Measurements from ENCODE around the gene BST2. TPM values are rescaled to one million over a fixed set of nuclear protein-coding genes. Genes with fewer than 3 reads are reported as not detected.

The BST2 gene
- total and polyA plus RNA-seq, 8 donors = 3.9 to 34.6 (median 16.5) TPM

GRCh38 chr19:17411801-17412200 is 6.4 kb upstream of the BST2 start:
- TF ChIP-seq CTCF (IDR thresholded peaks at IDR 0.05) = no peak
- intact Hi-C loops (cut with DNase I) = no loop called here
- DNase-seq (no peak), ATAC-seq (no peak), FAIRE-seq (no peak)
- no peaks in the 10 kb centered on the region for H3K36me3 ChIP-seq
- no peak overlapping the region for H3K4me3 ChIP-seq
- no peaks in the 10 kb centered on the region for H3K4me1 ChIP-seq
- no peaks in the 10 kb centered on the region for H3K27me3 ChIP-seq
- H3K27ac ChIP-seq = no peak overlapping the region
- 61 to 74% methylated on average over 11 of the region's 11 CpGs for WGBS, 2 donors
- no peaks in the 10 kb centered on the region for H3K9me3 ChIP-seq

- intact Hi-C loops (cut with DNase I) = no loop called here
- Histone ChIP-seq H3K9me3 (no peaks in the 10 kb centered on the region), H3K27me3 (no peaks in the 10 kb centered on the region), H3K4me3 (no peak overlapping the region), H3K27ac (no peak overlapping the region), H3K4me1 (no peaks in the 10 kb centered on the region), H3K36me3 (no peaks in the 10 kb centered on the region)
- DNase-seq (no peak), FAIRE-seq (no peak), ATAC-seq (no peak)
- 82 to 88% methylated on average over 9 of the region's 9 CpGs for WGBS, 2 donors
- TF ChIP-seq CTCF (IDR thresholded peaks at IDR 0.05) = no peak
Observed at GRCh38 chr19:17409990-17410389, 4.6 kb upstream of the BST2 start.

DNA sequence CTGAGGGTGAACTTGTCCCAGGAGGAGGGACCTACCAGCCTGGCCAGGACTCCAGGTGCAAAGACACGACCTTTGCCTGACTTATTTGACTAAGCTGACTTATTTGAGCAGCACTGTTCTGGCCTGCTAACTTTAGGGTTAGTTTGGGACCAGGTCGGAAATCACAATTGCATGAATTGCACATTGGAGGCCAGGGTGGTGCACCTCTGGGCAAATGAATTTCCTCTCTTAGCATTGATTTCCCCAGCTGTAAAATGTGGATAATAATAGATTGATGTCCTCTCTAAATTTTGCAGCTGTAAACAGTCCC is 1.4 kb upstream of the BST2 start:
- no peaks in the 10 kb centered on the region for H3K27me3 ChIP-seq
- no peaks in the 10 kb centered on the region for H3K36me3 ChIP-seq
- no peak for FAIRE-seq
- no peak for DNase-seq
- no peaks in the 10 kb centered on the region for H3K4me1 ChIP-seq
- no peak for TF ChIP-seq CTCF (IDR thresholded peaks at IDR 0.05)
- H3K9me3 ChIP-seq = no peaks in the 10 kb centered on the region
- 43 to 50% methylated on average over 2 of the region's 2 CpGs for WGBS, 2 donors
- peak overlapping the region in 1 of 4 donors; percentile 66 for H3K27ac ChIP-seq
- intact Hi-C loops (cut with DNase I) = no loop called here
- H3K4me3 ChIP-seq = peak overlapping the region in 2 of 4 donors; percentile 22 to 40
- no peak for ATAC-seq

- DNase-seq (no peak), FAIRE-seq (no peak), ATAC-seq (peak in 1 of 4 donors; percentile 18)
- Histone ChIP-seq H3K4me3 (peak overlapping the region in 2 of 4 donors; percentile 22 to 40), H3K36me3 (no peaks in the 10 kb centered on the region), H3K27me3 (no peaks in the 10 kb centered on the region), H3K9me3 (no peaks in the 10 kb centered on the region), H3K27ac (peak overlapping the region; percentile 28 to 73 (median 54)), H3K4me1 (no peaks in the 10 kb centered on the region)
- 77 to 79% methylated on average over 10 of the region's 10 CpGs for WGBS, 2 donors
- intact Hi-C loops (cut with DNase I) = no loop called here
- no peak for TF ChIP-seq CTCF (IDR thresholded peaks at IDR 0.05)
Observed at GRCh38 chr19:17406046-17406886, 836 bp upstream of the BST2 start.

GRCh38 chr19:17404621-17405249 is 695 bp downstream of the BST2 start:
- DNase-seq (no peak), ATAC-seq (no peak), FAIRE-seq (no peak)
- no peaks in the 10 kb centered on the region for H3K9me3 ChIP-seq
- no peaks in the 10 kb centered on the region for H3K27me3 ChIP-seq
- intact Hi-C loops (cut with DNase I) = no loop called here
- H3K4me3 ChIP-seq = peak overlapping the region; percentile 5 to 40 (median 20)
- 70% methylated on average over 7 of the region's 7 CpGs for WGBS, 2 donors
- H3K36me3 ChIP-seq = no peaks in the 10 kb centered on the region
- peak overlapping the region in 3 of 4 donors; percentile 42 to 73 (median 66) for H3K27ac ChIP-seq
- H3K4me1 ChIP-seq = no peaks in the 10 kb centered on the region
- TF ChIP-seq CTCF (IDR thresholded peaks at IDR 0.05) = no peak
